ENCODE results near the gene GRIN2B. TPM values are rescaled to one million over a fixed set of nuclear protein-coding genes. Genes with fewer than 3 reads are reported as not detected.

GRIN2B gene
- total RNA-seq, 1 donor, result not detected

DNA sequence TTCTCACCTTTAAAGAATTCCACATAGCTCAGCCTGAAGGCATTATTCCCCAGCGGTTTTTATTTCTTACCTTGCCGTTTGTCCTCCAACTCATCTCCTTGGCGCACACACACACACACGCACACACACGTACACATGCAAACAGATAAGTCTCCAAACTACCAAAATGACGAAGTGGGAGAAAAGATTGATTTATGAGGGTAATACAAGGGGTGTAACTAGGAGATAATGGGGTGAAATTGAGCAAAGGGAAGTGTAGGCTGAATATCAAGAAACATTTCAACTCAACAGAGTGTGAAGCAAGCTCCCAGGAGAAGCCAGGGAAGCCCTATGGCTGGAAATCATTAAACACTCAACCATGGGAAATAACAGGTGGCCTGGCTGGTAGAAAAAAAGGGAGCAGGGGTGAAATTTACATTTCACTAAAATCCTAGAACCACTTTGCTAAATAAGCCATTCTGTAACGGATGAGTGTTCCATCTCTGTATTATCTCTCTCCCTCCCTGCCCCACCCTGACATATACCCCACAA, 41.0 kb downstream of the GRIN2B start:
- Histone ChIP-seq H3K4me3 (ENCODE audit: insufficient read depth, low read length) (no peak overlapping the region), H3K4me2 (ENCODE audit: insufficient read depth, low read length) (no peak overlapping the region), H3K27me3 (ENCODE audit: insufficient read depth, low read length) (no peaks in the 10 kb centered on the region), H3K36me3 (ENCODE audit: insufficient read depth, low read length) (no peaks in the 10 kb centered on the region), H3K9me3 (ENCODE audit: low read depth, low read length) (no peaks in the 10 kb centered on the region), H3K4me1 (ENCODE audit: insufficient read depth, low read length) (no peaks in the 10 kb centered on the region), H4K20me1 (ENCODE audit: insufficient read depth, low read length) (no peaks in the 10 kb centered on the region), H2AFZ (ENCODE audit: low read length) (no peak overlapping the region), H3K79me2 (ENCODE audit: insufficient read depth, low read length) (no peaks in the 10 kb centered on the region), H3K27ac (ENCODE audit: low read depth, low read length) (no peak overlapping the region)
- TF ChIP-seq, protein P1, sequence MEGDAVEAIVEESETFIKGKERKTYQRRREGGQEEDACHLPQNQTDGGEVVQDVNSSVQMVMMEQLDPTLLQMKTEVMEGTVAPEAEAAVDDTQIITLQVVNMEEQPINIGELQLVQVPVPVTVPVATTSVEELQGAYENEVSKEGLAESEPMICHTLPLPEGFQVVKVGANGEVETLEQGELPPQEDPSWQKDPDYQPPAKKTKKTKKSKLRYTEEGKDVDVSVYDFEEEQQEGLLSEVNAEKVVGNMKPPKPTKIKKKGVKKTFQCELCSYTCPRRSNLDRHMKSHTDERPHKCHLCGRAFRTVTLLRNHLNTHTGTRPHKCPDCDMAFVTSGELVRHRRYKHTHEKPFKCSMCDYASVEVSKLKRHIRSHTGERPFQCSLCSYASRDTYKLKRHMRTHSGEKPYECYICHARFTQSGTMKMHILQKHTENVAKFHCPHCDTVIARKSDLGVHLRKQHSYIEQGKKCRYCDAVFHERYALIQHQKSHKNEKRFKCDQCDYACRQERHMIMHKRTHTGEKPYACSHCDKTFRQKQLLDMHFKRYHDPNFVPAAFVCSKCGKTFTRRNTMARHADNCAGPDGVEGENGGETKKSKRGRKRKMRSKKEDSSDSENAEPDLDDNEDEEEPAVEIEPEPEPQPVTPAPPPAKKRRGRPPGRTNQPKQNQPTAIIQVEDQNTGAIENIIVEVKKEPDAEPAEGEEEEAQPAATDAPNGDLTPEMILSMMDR (IDR thresholded peaks at IDR 0.05; ENCODE audit: extremely low read depth, low read depth, low read length), result no peak
- DNase-seq (ENCODE audit: insufficient read length, low spot score, missing footprints), result no peak

DNA sequence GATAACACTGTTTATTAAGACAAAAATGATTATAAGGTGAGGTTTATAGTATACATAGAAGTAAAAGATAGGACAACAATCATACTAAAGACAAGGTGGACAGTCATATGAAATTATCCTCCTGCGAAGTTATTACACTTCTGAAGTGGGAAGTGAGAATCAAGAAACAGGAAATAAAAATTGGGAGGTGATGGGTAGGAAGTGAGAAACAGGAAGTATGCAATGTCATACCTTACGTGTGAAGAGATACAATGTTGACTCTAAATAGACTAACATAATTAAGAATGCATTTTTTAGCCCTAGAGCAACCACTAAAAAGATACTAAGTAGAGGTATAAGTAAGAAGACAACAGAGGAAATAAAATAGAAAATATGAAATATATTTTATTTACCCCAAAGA, 43.7 kb downstream of the GRIN2B start:
- Histone ChIP-seq H3K36me3 (ENCODE audit: insufficient read depth, low read length) (no peaks in the 10 kb centered on the region), H3K27ac (ENCODE audit: low read depth, low read length) (no peak overlapping the region), H4K20me1 (ENCODE audit: insufficient read depth, low read length) (no peaks in the 10 kb centered on the region), H3K27me3 (ENCODE audit: insufficient read depth, low read length) (no peaks in the 10 kb centered on the region), H3K9me3 (ENCODE audit: low read depth, low read length) (no peaks in the 10 kb centered on the region), H2AFZ (ENCODE audit: low read length) (no peak overlapping the region), H3K4me3 (ENCODE audit: insufficient read depth, low read length) (no peak overlapping the region), H3K4me2 (ENCODE audit: insufficient read depth, low read length) (no peak overlapping the region), H3K79me2 (ENCODE audit: insufficient read depth, low read length) (no peaks in the 10 kb centered on the region), H3K4me1 (ENCODE audit: insufficient read depth, low read length) (no peaks in the 10 kb centered on the region)
- DNase-seq (ENCODE audit: insufficient read length, low spot score, missing footprints), result no peak
- TF ChIP-seq, protein P1 (IDR thresholded peaks at IDR 0.05; ENCODE audit: extremely low read depth, low read depth, low read length), result no peak

GRCh38 chr12:13935169-13935568, 46.2 kb downstream of the GRIN2B start:
- Histone ChIP-seq H3K36me3 (ENCODE audit: insufficient read depth, low read length) (no peaks in the 10 kb centered on the region), H3K9me3 (ENCODE audit: low read depth, low read length) (no peaks in the 10 kb centered on the region), H3K79me2 (ENCODE audit: insufficient read depth, low read length) (no peaks in the 10 kb centered on the region), H3K27ac (ENCODE audit: low read depth, low read length) (no peak overlapping the region), H3K27me3 (ENCODE audit: insufficient read depth, low read length) (no peaks in the 10 kb centered on the region), H3K4me2 (ENCODE audit: insufficient read depth, low read length) (no peak overlapping the region), H2AFZ (ENCODE audit: low read length) (no peak overlapping the region), H3K4me3 (ENCODE audit: insufficient read depth, low read length) (no peak overlapping the region), H4K20me1 (ENCODE audit: insufficient read depth, low read length) (no peaks in the 10 kb centered on the region), H3K4me1 (ENCODE audit: insufficient read depth, low read length) (no peaks in the 10 kb centered on the region)
- TF ChIP-seq, protein P1 (IDR thresholded peaks at IDR 0.05; ENCODE audit: extremely low read depth, low read depth, low read length), result no peak
- DNase-seq (ENCODE audit: insufficient read length, low spot score, missing footprints), result peak; percentile 27
